HT-29 (cell line): ENCODE measurements around the gene RUFY1. TPM values are rescaled to one million over a fixed set of nuclear protein-coding genes. Genes with fewer than 3 reads are reported as not detected.
A peak's percentile ranks its signal among the peaks of the same experiment; 100 is the strongest.
"Not testable (repeated sequence)": the region's sequence is repeated elsewhere in the genome, so short reads cannot be mapped to it uniquely, and the experiment has no call there.

ENCODE experiments used
- DNase-seq: peaks from one replicate; pipeline ENCODE4 v3.0.0-alpha.2; 2015; ENCODE audit warnings: low spot score
- total RNA-seq: library from RNA; depleted of rRNA; stranded (reverse); fragments of >200 nt; shearing (Covaris generic); gene quantifications from 2 replicates; pipeline ENCODE4 v1.2.3, GENCODE V29; 2014

RUFY1 gene
- total RNA-seq, 1 experiment from 2014 or later: 45.5 TPM

DNA sequence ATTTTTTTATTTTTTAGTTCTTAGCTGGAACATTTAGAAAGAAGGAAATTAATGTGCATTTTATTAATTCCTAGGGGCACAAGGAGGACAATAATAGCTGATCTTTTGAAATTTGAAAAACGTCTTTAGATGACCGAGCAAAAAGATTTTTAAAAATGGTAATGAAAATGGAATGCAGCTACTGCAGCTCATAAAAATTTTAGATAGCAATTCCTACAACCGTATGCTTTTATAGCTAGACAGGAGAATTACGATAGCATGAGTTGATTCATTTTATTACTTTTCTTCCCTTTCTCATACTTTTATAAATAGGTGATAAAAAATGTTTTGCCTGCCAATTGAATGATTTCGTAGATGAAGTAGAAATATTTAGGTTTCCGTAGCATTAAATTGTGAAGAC is 13.7 kb upstream of the RUFY1 start:
- no peak for DNase-seq

DNA sequence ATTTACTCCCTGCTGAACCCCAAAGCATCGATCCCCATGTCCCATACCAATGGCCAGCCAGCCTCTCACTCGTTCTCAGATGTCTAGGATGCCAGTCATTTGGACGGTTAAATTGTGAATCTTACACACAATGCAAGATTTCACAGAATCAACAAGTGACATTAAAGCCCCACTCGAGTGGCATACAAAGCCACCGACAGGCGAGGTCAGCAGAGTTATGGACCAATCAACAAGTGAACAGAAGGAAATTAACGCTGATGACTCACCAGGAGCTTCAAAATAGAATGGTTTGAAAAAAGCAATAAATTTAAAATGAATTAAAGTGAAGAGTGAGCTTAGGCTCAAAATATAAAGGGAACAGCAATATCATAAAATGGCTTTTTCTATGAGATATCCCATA is 8.2 kb upstream of the RUFY1 start:
- DNase-seq: no peak

DNA sequence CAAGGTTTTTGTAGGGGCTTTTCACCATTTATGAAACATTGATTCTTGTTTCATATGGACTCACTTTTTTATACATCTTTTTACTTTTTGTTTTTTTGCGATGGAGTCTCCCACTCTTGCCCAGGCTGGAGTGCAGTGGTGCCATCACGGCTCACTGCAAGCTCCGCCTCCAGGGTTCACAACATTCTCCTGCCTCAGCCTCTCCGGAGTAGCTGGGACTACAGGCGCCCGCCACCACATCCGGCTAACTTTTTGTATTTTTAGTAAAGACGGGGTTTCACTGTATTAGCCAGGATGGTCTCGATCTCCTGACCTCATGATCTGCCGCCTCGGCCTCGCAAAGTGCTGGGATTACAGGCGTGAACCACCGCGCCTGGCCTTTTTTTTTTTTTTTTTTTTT is 7.1 kb upstream of the RUFY1 start:
- not testable (repeated sequence) for DNase-seq

DNA sequence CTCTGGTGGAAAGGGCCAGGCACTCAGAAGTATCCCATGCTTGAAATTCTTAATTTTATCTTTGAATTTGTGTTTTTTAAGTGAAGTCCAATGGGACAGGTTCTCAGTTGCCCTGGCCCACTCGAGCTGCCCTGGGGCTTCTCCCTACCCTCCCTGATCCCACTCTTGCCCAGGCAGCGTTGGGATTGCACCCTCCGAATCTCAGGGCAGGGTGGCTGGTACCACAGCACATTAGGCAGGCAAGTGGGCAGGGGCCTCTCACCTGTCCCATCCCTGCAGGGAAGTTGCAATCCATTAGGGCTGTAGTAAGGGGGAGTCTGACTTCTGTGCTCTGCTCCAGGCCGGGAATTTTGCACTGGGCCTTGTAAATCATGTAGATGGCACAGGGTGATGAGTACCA is 2.7 kb downstream of the RUFY1 start:
- DNase-seq: no peak

DNA sequence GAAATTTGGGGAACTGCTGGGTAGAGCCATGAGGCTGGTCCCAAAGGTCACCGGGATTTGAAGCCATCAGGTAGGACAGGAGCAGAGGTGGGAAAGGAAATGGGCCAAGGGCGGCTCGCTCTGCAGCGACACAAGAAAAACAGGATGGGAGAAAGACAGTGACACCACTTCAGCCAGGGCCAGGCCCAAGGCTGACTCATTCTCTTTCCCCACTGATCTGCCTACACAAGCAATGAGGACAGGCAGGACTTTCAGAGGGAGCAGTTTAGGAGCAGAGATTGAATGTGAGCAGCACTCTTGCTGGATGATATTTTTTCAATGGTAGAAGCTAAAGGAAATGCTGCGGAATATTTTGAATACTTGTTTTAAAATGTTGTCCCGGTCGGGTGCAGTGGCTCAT is 3.5 kb downstream of the RUFY1 start:
- DNase-seq: peak; percentile 62

DNA sequence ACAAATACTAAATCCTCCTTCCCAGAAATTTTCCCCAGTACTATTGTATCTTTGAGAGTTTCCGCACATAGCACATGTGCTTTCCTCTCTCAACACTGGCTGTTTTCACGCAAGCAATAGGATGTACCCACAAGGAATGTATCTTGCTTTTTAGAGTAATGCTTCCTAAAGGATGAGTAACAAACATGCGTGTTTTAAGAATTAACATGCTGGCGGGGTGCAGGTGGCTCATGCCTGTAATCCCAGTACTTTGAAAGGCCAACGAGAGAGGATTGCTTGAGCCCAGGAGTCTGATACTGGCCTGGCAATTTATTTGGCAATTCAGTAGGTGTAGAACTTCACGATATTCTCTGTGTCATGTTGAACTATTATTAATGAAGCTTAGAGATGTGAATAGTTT is 4.6 kb downstream of the RUFY1 start:
- no peak for DNase-seq

DNA sequence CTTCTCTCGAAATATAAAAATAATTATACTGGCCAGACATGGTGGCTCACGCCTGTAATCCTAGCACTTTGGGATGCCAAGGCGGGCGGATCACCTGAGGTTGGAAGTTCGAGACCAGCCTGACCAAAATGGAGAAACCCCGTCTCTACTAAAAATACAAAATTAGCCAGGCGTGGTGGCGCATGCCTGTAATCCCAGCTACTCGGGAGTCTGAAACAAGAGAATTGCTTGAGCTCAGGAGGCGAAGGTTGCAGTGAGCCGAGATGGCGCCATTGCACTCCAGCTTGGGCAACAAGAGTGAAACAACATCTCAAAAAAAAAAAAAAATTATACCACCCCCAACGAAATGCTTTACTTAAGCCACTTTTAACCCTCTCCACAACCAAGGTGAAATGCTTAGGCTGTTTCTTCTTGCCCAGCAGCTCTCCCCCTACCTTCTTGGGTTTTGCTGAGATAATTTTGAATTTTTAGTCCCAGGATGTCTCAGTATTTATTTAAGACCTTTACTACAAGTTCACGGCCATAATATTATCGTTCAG is 8.0 kb downstream of the RUFY1 start:
- DNase-seq: not testable (repeated sequence)

DNA sequence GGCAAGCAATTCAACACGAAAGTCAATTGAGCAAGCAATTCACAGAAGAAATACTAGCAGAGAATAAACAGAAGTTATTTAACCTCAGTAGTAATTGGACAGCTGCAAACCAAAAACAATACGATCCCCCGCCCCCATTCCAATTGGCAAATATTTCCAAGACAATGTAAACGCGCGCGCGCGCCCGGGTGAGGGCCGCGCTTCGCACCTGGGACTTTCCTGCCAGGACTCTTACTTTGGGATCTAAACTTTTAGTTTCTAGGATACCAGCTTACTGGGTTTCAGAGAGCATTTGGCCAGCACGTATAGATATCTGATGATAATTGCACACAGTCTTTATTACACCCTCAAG is 8.6 kb downstream of the RUFY1 start:
- peak; percentile 73 for DNase-seq

DNA sequence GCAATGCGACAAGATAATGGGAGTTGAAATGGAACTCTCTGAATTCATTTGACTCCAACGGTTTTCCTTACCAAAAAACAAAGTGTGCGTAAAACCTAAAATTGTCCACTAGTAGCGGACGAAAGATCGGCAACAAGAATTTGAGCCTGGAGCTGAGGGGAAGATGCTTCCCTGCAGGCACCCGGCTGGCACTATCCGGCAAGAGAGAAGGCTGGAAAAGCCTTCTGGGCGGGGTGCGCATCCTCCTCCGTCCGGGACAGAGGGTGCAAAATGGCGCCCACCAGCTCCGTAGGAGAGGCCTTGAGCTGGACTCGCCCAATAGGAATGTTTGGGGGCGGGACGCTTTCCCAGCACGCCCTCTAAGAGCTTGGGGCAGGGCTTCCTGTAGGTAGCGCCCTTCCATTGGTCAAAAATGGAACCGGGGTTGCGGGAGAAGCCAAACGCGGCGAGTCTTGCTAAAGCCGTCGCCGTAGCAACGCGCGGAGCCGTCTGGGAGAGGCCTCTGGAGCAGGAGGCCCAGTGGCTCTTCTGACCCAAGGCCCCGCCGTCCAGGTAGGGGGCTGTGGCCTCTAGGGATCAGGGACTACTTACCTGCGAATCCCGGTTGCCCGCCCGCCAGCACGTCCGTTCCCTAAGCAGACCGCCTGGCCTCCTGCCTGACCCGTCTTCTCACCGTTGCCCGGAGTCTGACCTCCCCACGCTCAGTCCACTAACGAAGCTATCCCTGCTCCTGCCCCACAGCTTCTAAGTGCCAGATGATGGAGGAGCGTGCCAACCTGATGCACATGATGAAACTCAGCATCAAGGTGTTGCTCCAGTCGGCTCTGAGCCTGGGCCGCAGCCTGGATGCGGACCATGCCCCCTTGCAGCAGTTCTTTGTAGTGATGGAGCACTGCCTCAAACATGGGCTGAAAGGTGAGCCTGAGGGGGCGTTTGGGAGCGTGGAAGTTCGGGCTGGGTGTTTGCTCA is 9.2 kb downstream of the RUFY1 start:
- DNase-seq: peak; percentile 98

DNA sequence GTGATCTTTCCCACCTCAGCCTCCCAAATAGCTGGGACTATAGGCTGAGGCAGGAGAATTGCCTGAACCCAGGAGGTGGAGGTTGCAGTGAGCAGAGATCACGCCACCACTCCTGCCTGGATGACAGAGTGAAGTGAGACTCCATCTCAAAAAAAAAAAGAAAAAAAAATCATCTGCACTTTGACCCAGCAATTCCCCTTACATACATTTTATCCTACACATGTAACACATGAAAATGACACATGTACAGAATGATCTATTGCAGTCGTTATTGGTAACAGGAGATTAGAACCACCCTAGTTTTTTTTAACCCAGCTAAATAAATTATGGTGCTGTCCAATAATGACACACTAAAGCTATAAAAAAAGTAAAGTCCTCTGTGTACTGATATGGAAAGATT is 14.2 kb downstream of the RUFY1 start:
- no peak for DNase-seq

DNA sequence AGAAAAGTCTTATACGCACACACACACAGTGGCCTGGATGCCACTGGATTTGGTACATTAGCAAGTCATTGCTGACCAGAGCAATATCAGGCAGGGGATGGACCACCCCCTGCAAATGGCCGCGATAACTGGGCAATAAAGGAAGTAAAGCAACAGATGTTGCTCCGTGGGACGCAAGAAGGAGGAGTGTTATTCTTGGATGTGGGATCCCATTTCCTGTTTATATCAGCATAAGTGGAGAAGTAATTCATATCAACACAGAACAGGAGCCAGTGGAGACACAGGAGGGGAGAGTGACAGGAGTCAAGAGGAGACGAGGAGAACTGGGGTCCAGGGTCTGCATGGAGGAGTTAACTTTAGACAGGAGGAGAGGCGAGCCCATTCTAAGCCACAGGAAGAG is 18.4 kb downstream of the RUFY1 start:
- no peak for DNase-seq

DNA sequence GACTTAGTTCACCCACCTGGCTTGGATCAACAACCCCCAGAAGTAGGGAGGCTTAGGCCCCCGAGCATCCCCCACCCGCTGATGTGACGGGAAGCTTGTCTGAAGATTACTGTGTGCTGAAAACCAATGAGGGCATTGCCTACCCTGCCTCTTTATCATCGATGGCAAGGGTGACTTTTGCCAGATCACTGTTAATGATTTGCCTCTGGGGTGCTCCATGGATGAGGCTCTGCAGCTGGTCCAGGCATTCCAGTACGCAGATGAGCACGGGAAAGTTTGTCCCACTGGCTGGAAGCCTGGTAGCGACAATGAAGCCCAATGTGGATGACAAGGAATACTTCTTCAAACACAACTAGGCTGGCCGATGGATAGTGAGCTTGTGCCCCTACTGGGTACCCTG is 22.0 kb downstream of the RUFY1 start:
- no peak for DNase-seq

DNA sequence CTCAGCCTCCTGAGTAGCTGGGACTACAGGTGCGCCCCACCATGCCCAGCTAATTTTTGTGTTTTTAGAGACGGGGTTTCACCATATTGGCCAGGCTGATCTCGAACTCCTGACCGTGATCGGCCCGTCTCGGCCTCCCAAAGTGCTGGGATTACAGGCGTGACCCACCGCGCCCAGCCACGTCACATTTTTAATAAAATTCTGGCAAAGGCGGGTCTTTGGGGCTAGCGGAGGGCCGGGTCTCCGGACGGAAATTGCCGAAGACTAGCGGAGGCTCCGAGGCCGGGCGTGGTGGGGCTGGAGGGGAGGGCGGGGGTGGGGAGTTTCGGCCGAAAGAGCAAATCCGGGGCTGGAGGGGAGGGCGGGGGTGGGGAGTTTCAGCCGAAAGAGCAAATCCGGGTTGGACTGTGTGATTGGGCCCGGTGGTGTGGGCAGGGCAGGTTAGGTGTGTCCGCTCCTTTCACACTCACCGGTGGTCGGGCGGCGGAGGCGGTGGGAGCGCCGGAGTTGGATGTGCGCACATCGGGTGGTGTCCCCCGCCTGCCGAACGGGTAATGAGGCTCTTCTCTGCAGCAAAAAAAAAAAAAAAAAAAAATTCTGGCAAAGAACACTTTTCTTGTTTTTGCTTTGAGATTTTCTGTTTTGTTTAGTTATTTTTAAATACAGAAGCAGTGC is 27.1 kb downstream of the RUFY1 start:
- no peak for DNase-seq

DNA sequence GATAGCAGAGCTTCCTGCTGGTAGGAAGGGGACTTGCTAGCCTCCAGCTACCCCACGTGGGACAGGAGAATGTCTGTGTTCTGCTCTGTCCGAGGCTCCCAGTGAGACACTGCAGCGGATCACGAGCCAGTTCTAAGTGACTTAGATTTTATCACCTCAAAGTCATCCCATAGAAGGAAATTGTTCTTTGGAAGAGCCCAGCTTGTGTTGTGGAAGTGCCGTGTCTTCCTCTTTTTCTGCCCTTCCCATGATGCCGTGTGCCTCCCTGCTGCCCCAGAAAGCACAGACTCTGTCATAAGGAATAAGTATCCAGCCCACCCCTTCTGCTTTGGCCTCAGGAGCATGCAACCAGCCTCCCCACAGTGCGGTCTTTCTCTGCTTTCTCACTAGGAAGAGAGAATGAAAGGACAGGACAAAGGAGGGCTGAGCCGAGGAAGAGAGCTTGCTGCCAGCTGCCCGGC is 35.6 kb downstream of the RUFY1 start:
- DNase-seq: no peak

DNA sequence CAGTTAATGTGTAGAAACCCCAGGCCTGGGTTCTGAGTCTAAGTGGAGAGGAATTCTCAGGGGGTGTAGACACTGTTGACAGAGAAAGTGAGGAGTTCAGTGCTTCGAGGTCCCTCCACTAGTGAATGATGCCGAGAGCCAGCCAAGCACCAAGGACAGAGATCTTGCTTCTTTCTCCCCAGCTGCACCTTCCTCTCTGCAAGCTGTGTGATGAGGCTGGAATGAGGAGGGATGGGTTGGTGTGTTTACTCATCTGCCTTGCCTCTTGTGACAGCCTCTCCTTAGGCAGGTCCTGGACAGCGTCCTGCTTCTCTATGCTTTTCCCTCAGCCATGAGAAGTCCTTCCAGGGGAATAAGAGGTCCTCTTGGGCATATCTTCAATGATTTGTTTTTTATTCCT is 37.8 kb downstream of the RUFY1 start:
- no peak for DNase-seq

DNA sequence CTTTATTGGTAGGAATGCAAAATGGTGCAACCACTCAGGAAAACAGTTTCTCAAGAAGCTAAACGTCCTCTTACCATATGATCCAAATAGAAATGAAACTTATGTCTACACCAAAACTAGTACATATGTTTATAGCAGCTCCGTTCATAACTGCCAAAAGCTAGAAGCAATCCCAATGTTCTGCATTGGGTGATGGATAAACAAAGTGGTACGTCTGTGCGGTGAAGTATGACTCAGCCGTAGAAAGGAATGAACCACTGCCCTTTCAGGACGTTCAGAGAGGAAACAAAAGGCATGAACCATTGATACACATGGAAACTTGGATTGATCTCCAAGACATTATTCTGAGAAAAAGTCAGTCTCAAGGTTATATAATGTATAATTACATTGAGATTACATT is 45.6 kb downstream of the RUFY1 start:
- DNase-seq: no peak

DNA sequence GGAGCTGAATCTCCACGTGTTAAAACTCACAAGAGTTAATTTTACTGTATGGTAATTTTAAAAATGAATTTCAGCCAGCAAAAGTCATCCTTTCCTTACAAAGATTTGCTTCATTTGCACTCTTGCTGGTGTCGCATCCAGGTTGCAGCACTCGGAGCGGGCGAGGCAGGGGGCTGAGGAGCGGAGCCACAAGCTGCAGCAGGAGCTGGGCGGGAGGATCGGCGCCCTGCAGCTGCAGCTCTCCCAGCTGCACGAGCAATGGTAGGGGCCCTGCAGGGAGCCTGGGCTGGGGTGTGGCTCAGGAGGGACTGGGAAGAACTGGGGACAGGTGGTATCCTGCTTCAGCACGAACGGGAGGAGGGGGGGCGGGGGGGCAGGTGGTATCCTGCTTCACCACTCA is 46.1 kb downstream of the RUFY1 start:
- DNase-seq: no peak

DNA sequence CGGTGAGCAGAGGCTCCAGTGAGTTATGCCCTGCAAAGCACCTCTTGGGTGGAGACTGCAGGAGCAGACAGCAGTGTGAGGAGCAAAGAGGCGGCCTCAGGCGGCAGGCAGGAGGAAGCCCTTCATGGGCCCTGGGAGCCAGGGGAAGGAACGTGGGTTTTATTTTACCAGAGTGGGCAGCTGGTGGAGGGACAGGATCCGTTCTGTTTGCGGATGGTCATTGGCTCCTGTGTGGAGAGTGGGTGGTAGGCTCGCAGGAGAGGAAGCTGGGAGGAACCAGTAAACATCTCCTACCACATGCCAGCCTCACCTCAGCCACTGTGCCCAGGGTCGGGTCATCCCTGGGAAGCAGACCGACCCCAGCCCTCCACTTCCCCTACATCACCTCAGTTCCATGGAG is 48.7 kb downstream of the RUFY1 start:
- no peak for DNase-seq

DNA sequence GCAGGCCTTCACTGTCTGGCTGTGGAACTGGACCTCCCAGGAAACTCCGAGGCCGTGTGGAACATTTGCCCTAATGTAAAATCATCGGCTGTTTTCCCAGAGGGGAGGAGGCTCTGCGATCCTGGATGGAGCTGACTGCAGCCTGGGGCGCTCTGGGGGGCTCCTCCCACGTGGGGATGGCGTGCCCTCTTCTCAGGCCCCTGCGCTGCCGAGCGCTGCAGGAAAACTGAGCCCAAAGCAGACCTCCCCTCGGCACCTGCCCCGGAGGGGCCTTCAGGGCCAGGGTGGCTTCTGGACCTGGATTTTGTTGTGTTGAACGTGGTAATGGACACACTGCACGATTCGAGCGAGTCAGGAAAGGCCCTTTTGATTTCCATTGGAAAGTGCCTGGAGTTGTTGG is 49.2 kb downstream of the RUFY1 start:
- DNase-seq: no peak

DNA sequence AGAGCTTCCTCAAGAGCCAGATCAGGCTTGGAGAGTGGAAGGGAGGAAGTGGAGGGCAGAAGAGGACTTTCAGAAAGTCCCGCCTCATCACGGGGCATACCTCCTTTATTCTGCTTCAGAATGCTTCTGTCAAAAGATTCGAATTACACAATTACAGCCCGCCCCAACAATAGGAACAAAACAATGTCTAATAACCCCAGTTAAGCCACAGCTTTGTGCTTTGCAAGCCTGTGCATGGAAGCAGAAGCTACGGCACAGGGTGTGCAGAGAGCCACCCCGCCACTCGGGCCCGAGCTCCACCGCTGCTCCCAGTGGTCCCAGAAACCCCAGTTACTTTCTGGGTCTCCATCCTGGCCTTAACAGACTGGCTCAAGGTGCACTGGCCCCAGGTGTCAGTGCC is 49.6 kb downstream of the RUFY1 start:
- DNase-seq: no peak

DNA sequence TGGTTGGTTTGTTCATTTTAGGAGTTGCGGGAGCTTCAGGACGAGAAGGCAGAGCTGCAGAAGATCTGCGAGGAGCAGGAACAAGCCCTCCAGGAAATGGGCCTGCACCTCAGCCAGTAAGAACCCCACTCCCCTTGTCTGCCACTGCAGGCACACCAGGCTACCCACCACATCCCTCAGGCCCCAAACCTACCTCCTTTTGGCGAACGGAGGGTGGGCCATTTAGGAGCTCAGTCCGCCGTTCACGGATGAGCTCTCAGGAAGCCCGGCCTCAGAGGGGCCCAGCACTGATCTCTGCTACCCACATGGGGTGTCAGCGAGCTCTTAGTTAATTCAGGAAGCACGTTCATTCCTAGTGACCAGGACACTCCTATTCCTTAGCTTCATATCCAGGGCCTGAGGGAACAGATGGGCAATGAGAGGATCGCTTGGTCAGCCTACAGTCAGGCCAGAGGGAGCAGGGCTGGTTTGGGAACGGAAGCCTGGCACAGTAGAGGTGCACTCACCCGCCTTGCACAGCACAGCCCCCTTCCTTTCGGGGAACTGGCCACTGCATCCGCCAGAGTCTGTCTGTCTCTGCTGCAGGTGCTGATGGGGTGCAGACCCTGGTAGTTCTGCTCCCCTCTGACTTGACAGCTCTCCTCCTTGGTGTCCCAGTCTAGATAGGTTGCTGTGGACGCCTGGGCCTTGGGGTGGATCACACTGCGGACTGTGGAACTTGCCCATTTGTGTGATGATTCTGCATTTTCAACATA is 51.7 kb downstream of the RUFY1 start:
- no peak for DNase-seq

DNA sequence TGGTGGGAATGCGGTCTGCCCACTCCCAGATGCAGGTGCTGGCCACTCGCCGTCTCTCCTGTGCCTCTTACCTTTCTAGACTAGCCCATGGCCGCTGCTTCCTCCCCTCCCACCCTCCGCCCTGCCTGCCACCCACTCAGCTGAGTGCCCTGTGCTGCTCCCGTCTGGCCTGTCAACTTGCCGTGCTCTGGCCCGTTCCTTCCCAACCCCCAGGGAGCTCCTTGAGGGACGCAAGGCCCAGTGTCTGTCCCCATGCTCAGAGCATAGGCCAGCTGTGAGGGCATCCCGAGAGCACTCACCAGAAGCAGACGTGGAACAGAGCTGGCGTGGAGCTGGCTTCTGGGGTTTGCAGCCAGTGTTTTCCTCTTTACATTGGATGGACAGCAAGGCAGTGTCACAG is 53.0 kb downstream of the RUFY1 start:
- no peak for DNase-seq
